GM18508 (cell line): ENCODE data around the gene IRAK2.
A peak's percentile ranks its signal among the peaks of the same experiment; 100 is the strongest.

Source experiments
- ATAC-seq: cut with Tn5 transposase; IDR thresholded peaks from one replicate; pipeline ENCODE4 v1.9.1; 2021; ENCODE audit warnings: moderate number of reproducible peaks; ENCODE audit not compliant: insufficient read depth, unreplicated experiment

IRAK2 gene

DNA sequence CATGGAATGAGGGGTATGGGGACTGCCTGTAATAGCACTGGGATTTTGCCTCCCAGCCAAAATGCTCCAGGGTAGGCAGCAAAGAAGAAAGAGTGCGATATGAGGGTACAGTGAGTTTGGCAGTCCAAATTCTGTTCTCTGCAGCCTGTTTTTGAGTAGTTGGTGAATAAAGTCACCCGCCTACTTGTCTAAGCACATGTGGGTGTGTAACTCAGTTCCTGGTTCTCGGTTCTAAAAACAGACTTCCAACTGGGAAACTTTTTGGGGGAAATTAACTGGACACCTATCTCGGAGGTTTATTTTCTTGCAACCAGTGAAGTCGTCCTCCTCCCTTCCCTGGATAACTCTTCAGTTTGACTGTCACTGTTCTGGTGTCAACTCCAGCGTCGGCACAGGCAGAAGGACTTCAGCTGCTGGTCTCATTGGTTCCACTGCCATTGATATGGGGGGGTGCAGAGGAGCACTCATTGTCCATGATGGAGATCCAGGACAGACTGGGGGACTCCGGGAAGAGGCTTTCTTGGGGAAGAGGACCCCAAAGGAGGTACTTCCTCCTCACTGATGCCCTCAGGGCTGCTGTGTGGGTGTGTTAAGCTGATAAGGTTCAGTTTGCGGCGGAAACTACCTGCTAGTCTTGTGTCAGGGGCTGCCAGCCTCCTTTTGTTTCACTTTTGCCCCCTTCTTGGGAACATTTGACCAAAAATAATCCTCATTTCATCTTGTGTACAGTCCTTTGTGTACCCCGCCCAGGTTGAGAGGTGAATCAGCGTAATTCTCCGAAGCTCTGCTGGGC, 114.9 kb downstream of the IRAK2 start:
- ATAC-seq, result no peak

DNA sequence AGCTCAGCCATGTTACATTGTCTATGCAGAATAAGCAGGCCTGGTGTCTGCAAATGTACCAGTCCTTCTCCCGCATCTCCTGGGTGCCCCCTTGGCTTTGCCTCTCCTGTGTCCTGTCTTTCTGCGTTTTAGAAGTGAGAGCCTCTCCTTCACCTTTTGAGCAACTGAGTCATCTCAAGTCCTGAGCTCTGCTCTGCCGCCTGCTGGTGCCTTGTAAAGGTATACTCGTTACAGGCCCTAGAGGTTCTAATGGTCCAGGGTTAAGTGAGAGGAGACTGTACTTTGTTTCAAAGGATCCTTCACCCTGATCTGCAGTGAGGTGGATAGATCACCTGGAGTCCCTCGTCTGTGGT, 115.4 kb downstream of the IRAK2 start:
- no peak for ATAC-seq

DNA sequence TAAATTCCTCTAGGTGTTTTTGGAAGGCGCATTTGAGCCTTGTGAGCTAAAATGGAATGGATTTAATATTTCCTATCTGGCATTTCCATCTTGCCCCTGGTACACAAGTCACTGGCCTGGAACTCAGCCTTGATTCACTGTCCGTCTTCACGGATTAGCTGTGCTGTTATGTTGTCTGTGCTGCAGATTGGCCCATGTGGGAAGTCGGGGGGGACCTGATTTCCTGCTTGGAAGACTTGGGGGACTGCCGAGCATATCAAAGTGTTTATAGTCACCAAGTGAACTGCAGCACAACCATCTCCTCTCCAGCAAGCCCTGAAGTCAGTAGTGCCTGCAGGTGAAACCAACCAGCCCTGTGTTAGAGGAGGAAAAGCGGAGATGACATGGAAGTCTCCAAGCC, 115.9 kb downstream of the IRAK2 start:
- no peak for ATAC-seq

DNA sequence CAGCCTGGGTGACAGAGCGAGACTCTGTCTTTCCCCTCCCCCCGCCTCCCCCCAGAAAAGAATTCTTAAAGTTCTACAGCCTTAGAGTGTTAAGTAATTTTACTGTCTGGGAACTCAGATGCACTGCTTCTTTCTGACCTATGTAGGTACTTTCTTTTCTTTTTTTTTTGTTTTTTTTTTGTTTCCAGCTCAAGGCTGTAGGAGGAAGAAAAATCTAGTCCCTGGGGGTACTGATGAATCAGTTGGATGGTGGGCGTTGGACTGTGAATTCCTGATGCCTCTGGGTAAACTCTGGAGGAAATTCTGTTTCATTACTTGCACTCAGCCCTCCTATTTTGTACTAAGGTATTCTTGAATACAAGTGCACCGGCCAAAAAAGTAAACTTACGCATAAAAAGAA, 117.2 kb downstream of the IRAK2 start:
- no peak for ATAC-seq

DNA sequence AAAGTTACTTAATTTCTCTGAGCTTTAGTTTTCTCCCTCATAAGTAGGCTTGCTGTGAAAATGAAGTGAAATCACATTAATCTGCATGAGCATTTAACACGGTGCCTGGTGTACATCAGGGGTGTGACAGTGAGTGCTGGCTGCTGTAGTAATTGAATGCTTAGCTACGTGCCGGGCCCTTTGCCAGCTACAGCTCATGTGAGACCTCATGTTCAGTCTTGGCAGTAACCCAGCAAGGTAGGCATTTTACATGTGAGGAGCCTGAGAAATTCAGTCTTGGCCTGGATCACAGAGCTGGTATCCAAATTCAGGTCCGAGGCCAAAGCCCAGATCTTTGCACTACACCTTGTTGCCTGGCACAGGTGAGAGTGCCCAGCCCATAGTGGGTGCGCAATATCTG, 118.9 kb downstream of the IRAK2 start:
- no peak for ATAC-seq

DNA sequence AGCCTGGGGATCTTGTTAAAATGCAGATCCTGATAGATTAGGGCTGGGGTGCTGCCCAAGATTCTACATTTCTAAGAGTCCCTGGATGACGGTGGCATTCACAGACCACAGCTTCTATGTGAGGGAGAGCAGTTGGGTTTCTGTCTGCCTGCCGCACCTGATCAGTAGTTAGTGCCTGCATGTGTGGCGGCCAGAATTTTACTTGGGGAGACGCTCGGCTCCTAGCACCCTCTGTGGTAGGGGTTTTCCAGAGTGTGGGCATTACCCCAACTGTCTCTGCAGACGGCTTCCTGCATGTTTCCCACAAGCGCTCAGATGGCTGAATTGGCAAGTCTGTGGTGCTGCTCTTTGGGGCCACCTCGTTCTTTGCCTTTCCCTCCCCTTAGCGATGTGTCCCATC, 119.8 kb downstream of the IRAK2 start:
- no peak for ATAC-seq

DNA sequence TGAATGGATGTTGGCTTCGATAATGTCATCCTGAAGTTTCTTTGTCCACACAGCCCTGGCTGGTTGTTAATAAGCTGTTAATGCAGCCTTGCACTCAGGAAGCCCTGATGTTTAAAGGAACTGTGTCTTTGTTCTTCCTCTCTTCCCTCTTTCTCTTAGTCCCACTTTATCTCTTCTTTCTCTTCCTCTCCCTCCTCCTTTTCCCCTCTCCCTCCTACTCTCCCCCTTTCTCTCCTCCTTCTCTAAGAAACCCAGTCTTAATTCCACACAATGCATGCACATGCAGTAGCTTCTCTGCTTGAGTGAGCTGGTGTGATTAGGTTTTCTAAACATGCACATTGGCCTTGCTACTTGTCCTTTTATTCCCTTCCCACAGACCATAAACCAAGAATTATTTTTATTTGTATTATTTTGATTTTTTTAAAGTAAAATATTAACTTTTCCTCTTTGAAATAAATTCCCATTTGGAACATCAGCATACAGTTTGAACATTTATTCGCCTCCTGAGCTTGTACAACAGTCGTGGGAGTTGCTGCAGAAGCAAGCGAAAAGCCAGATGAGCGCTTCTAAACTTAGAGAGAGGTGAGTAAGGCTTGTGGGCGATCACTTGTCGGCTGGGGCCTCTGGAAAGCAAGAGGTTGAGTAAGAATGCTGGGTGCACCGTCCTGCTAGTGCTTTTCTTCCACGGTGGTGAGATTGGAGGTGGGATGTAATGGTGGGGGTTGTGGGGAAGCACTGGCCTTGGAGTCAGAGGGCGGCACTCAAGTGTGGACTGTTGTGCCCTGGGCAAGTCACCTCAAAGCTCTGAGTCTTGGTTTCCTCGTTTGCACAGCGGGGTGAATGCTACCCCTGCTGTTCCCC, 120.8 kb downstream of the IRAK2 start:
- no peak for ATAC-seq

DNA sequence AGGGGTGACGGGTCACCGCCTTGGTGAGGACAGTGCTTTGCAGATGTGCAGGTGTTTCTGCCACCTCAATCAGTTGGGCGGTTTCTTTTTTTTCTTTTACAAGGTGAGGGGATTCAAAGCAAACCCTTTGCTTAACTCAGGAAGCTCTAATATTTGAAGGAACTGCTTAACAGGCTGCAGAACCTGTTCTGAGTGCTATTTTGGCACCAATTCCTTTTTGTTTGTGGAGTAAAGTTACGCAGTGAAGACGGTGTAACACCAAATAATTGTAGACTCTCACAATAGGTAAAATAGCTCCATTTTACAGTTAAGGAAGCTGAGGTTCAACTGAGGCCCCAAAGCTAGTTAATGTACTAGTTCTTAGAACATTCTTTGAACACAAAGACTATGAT, 121.4 kb downstream of the IRAK2 start:
- ATAC-seq, result no peak

DNA sequence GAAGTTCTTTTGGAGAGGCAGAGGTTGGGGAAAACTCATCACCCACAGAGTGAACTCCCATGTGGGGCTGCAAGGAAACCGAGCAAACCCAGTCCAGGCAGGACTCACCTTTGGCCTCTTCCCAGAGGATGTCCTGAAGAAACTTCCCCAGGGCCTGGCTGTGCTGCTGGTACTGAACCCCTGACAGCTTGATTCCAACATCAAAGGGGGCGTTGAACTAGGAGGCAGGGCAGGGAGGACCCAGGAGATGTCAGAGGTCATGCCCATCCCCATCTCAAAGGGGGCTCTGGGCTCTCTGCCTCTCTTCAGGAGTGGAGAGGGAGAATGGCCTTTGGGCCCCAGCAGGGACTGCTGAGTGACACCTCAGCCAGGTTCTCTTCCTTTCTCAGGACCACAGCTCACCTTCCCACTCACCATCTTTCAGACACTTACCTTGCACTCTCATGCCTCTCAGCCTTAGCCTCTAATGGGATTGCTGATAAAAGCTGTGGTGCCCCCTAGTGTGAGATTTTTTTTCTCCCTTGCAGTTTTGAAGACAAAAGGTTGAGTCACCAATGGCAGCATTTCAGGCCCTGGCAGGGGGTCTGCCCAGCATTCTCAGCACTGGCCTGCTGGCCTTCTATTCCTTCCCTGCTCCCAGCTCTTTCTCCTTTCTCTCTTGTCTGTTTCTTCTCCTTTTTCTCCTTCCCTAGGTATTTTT, 122.0 kb downstream of the IRAK2 start:
- no peak for ATAC-seq

DNA sequence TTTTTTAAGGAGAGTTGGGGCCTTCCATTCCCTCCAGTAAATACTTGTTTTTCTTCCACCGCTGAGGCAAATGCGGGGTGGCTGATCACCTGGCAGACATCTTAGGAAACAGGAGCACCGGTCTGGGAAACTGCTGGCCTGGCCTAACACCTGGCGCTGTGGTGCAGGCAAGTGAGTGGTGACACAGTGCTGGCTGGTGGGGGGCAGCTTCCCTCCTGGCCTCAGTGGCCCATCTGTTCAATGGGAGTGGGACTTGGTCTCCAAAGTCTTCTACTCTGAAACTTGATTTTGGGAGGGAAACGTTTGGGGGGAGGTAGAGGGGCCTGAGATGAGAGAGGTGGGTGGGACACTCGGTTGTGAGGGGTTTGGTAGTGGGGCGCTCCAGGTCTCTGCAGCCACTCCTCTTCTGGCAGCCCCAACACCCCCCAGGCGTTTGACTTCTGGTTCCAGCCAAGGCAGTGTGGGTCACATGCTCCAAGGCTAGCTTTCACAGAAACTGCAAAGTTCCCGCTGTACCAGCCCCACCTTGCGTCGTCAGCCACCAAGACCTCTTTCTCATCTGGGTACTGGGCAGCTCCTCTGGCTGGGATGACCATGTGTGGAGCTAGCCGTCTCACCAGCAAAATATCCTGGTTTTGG, 123.3 kb downstream of the IRAK2 start:
- no peak for ATAC-seq

DNA sequence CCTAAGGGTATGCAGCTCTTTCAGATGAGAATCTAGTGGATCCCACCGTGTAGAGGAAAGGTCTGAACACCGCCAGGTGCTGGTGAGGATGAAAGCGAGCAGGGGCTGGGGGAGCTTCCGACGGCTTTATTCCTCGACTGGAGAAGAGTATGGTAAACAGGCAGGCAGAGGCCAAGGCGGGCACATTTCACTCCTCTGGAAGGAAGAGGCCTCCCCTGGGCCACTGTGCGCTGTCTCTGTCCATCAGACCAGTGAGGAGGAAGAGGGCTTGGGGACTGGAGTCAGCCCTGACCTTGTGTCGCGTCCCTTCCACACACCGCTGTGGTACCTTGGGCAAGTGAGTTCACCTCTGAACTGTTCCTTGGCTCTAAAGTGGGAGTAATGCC, 123.8 kb downstream of the IRAK2 start:
- ATAC-seq, result no peak

DNA sequence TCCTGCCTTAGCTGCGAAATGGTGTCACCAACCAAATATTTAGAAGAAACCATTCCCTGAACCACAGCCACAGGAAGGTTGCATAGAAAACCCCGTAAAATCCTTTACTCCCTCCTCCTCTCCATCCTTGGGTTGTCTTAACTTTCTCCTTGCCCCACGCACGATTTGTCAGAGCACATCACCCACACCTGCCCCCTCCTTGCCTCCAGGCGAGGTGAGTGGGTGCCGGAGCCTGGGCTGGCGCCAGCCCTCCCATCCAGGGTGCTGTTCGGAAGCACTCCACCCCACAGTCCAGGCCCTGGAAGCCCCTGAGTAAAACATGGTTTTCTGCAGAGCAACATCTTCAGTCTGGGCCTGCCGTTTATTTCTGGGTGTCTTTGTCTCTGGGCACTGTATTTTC, 124.4 kb downstream of the IRAK2 start:
- no peak for ATAC-seq

DNA sequence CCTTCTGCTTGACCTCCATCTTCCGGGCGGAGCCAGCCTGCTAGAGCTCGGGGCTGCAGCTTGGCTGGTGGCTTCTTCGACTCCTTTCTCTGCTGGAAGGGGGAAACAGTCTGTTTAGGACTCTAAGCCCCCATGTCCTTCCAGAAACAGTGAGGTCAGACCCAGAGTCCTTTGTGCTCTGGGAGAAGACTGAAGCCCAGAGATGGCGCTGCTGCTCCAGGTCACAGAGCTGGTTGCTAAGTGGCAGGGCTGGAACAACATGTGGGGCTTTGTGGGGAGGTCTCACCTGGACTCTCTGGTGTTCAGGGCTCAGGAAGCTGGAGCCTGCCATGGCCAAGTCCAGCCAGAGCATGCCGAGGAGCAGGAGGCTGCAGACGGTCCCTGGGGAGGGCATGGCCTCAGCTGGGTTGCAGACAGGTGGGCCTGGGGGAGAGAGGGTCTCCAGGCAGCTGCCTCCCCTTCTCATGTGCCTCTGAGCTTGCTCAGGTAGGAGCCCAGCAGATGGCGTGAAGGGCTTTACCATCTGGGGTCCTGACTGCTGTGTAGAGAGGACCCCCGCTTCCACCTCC, 125.2 kb downstream of the IRAK2 start:
- ATAC-seq, result no peak

DNA sequence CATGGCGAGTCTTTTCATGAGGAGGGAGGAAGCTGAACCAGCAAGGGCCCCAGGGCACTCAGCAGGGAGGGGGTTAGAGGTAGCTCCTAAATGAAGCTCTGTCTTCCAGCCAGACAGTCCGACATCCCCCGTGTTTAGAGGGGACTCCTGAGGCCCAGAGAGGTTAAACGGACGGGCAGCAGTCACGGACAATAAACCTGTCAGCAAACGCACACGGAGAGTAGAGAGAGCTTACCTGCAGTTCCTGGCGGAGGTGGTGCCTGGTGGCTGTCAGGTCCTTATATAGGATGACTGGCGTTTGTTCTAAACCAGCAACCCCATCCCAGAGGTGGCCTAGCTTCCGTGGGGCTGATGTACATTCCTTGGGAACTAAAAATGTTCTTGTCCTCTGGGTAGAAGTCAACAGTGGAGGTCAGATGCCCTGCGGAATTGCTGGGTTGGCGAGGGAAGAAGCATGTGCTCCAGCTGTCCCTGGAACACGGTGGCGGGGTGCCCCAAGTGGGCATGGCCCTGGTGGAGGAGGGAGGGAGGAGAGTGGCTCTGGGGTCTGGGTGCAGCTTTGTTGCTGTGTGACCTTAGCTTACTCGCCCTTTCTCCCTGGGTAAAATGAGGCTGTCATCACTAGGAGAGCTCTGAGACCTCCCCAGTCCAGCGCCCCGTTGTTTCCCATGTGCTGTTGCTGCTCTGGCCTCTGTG, 125.9 kb downstream of the IRAK2 start:
- ATAC-seq, result no peak

DNA sequence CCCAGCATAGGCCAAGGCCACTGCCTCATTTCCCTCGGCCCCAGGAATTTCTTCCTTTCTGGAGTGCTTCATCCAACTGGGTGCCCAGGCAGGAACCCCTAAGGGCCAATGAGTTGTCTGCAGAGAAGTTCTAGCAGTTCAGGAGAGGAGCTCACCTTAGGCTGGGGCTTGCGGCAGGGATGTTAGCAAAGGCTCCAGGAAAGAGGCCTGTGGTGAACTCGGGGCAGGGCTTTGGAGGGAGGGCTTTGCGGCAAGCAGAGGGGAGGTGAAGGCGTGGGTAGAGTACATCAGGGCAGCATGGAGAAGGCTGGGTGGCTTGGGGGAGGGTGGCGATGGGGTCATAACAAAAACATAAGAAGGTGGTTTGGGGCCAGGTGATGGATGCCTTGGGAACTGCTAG, 126.9 kb downstream of the IRAK2 start:
- ATAC-seq, result no peak

DNA sequence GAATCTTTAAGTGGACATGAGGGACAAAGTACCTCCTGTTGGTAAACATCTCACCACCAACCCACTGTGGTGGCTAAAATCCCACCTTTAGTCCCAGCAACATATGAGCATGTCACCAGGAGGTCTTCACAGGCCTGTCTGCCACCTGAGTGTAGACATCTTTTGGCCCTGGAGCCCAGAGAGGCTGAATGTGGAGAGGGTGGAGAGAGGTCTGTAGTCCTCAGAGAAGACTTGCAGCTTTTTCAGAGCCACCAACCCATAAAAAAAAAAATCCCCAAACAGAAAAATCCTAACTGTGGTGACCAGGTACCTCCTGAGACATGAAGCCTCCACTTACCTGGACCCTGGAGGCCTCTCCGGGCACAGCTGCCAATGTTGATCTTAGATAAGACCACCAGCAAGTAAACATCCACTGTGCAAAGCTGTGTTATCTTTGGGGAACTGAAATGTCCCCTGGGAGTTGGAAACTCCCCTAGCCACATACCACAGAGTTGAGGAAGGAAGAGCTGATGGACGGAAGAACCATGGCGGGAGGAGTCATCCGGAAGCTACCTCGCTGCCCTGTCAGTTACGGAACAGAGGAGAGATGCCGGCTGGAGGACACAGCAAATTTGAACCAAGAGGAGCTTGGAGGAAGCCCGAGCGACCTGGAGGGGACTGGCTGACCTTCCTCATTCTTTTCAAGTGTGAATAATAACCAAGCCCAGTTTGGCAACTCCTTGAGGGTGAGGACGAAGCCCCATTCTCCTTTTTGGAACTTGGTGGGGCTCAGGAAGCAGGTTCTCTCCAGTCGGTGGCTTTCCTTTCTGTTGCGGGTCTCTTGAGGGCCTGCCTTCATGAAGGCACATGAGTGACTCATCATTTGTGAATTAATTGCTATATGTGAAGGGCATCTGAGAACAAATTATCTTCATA, 128.0 kb downstream of the IRAK2 start, which contains the start of gene GHRL:
GHRL (minus strand) TSS at position 443 of the 915 bp plus-strand sequence. CDS start 2,767 bp downstream, outside the sequence.
- peak; percentile 81 for ATAC-seq
